Measurements from ENCODE around the gene RTP4. TPM values are rescaled to one million over a fixed set of nuclear protein-coding genes. Genes with fewer than 3 reads are reported as not detected.
A peak's percentile ranks its signal among the peaks of the same experiment; 100 is the strongest.

The RTP4 gene
- total RNA-seq, 4 donors from 2014 or later, result 0.45 to 3.4 (median 1.5) TPM

- intact Hi-C loops (cut with DNase I), result no loop called here
- 53 to 62% methylated on average over 13 of the region's 13 CpGs for WGBS, 2 donors
Measured at GRCh38 chr3:187352581-187353575, 15.3 kb upstream of the RTP4 start.

DNA sequence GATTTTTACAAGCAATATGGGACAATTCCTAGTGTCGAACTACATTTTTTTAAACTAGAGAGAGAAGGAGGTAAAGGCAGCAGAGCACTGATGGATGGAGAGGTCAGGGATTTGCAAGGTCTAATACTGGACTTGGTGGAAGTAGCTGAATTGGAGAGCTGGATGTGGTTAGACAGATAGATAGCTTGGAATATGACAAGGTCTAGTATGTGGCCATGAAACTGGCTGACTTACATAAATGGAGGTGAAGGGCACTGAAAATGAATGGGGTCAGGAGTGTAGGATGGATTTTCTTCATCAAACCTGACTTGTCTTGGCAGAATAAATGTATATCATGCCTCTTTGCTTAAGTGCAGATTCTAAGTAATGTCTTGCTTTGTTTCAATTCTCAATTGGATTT is 10.1 kb upstream of the RTP4 start:
- Histone ChIP-seq H3K4me1 (peaks cover 18 to 25% of the 10 kb centered on the region in 2 donors), H3K9me3 (no peaks in the 10 kb centered on the region), H3K27ac (no peak overlapping the region), H3K27me3 (no peaks in the 10 kb centered on the region), H3K36me3 (no peaks in the 10 kb centered on the region), H3K4me3 (replicated peaks in 1 of 3) (no peak overlapping the region)
- WGBS, 2 donors, result 95 to 96% methylated on average over 1 of the region's 1 CpG
- DNase-seq, result no peak
- TF ChIP-seq POLR2A (IDR thresholded peaks at IDR 0.05) (no peak), CTCF (IDR thresholded peaks at IDR 0.05) (no peak)
- intact Hi-C loops (cut with DNase I), result no loop called here

More at GRCh38 chr3:187352581-187353575, 15.3 kb upstream of the RTP4 start:
- Histone ChIP-seq H3K27ac (no peak overlapping the region), H3K36me3 (no peaks in the 10 kb centered on the region), H3K9me3 (no peaks in the 10 kb centered on the region), H3K27me3 (no peaks in the 10 kb centered on the region), H3K4me1 (peaks cover 0 to 8% of the 10 kb centered on the region in 2 donors), H3K4me3 (replicated peaks in 1 of 3) (no peak overlapping the region)
- DNase-seq, result peak; percentile 64 to 71
- TF ChIP-seq CTCF (IDR thresholded peaks at IDR 0.05) (no peak), POLR2A (IDR thresholded peaks at IDR 0.05) (no peak)

GRCh38 chr3:187359798-187360486 is 8.2 kb upstream of the RTP4 start:
- no peak overlapping the region for H3K4me3 ChIP-seq (replicated peaks in 1 of 3)
- 83 to 88% methylated on average over 7 of the region's 7 CpGs for WGBS, 2 donors
- H3K27me3 ChIP-seq, result no peaks in the 10 kb centered on the region
- no peaks in the 10 kb centered on the region for H3K9me3 ChIP-seq
- H3K27ac ChIP-seq, result no peak overlapping the region
- TF ChIP-seq CTCF (IDR thresholded peaks at IDR 0.05), result no peak
- TF ChIP-seq POLR2A (IDR thresholded peaks at IDR 0.05), result no peak
- H3K36me3 ChIP-seq, result no peaks in the 10 kb centered on the region
- intact Hi-C loops (cut with DNase I), result no loop called here
- no peak for DNase-seq
- H3K4me1 ChIP-seq, result peaks cover 17 to 25% of the 10 kb centered on the region in 2 donors

DNA sequence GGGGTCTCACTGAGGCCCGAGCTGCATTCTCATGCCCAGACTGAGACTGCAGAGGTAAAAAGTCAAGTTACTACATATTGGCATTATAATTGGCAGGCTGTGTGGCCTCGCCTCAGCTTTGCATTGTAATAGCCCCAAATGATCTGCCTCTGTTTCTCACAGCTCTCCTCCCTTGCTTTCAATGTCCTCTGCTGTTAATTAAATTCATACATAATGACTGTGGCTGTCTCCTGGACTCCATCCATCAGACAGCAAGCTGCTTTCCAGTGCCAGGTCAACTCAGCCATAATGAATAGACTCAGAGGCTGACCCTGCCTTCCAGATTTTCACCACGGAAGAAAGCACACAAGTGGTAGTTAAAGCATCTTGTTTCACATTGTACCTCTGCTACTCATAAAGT is 7.6 kb upstream of the RTP4 start:
- intact Hi-C loops (cut with DNase I), result no loop called here
- no peak for TF ChIP-seq CTCF (IDR thresholded peaks at IDR 0.05)
- peak; percentile 61 to 68 for DNase-seq
- no peaks in the 10 kb centered on the region for H3K27me3 ChIP-seq
- no peak overlapping the region for H3K4me3 ChIP-seq (replicated peaks in 1 of 3)
- 36 to 59% methylated on average over 3 of the region's 3 CpGs for WGBS, 2 donors
- no peaks in the 10 kb centered on the region for H3K9me3 ChIP-seq
- H3K27ac ChIP-seq, result no peak overlapping the region
- no peaks in the 10 kb centered on the region for H3K36me3 ChIP-seq
- peaks cover 17 to 25% of the 10 kb centered on the region in 2 donors for H3K4me1 ChIP-seq

Data from thyroid gland (tissue), 4 donors.